HG02610 (cell line): ENCODE results near the gene ASPG.

Experiments used
- ATAC-seq: cut with Tn5 transposase; IDR thresholded peaks from one replicate; pipeline ENCODE4 v1.9.1; 2021; ENCODE audit warnings: mild to moderate bottlenecking, moderate library complexity; ENCODE audit not compliant: unreplicated experiment

The ASPG gene

DNA sequence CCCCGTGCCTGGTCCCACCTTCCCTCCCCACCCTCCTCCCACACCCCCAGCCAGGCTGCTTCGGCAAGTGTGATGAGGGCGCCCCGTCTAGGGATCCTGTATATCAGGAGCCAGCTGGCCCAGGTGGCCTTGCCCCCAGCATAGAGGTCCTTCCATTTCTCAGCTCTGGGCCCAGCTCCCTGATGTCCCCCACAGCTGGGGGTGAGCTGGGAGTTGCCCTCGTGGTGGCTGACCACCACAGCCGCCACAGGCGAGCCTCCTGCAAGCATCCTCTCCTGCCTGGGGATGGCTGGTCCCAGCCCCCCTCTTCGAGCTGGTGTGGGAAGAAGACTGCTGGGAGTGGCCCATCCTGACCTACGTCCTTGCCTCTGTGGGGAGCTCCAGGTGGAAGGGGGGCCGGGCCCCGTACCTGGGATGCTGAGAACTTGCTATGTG, 7.4 kb downstream of the ASPG start:
- ATAC-seq = no peak

DNA sequence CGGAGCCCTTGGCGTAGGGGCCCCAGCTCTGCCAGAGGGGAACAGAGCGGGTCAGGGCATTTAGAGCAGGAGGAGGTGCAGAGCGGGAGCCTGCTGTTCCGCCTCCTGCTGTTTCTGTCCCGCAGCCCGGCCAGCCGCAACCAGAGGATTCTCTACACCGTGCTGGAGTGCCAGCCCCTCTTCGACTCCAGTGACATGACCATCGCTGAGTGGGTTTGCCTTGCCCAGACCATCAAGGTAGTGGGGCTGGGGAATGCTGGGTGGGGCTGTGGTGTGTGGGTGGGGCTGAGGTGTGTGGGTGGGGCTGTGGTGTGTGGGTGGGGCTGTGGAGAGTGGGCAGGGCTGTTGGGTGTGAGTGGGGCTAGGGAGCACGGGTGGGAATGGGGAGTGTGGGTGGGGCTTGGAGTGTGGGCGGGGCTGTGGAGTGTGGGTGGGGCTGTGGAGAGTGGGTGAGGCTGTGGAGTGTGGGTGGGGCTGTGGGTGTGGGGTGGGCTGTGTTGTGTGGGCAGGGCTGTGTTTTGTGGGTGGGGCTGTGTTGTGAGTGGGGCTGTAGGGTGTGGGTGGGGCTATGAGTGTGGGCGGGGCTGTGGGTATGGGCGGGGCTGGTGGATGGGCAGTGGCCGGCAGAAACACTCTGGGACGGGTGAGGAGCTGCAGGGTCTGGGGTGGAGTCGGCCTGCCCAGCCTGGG, 8.0 kb downstream of the ASPG start:
- ATAC-seq = no peak

DNA sequence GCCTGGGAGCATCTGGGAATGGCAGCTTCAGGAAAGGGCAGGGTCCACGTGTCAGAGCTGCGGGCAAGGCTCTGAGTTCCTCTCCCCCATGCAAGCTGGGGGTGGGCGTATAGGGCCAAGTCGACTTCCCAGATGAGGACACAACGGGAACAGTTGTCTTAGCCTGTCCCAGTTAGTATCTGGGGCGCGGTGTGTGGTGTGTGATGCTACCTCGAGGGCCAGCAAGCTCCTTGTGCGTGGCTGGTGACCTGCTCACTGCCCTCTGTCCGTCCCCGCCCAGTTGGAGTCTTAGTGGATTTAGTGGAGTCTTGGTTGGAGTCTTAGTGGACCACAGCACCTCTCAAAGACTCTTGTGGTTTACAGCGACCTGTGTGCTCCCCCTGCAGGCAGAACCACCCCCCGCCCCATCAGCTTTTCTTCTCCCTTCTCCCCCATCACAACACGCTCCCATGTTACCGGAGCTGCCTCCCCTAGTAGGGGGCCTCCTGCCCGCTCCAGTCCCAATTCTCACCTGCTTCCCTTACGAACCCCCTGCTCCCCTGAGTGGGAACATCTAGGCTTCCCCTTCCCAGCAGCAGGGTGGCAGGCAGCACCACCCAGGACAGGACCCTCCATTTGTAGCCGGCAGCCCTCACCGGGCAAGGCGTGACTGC, 8.7 kb downstream of the ASPG start:
- ATAC-seq = no peak

DNA sequence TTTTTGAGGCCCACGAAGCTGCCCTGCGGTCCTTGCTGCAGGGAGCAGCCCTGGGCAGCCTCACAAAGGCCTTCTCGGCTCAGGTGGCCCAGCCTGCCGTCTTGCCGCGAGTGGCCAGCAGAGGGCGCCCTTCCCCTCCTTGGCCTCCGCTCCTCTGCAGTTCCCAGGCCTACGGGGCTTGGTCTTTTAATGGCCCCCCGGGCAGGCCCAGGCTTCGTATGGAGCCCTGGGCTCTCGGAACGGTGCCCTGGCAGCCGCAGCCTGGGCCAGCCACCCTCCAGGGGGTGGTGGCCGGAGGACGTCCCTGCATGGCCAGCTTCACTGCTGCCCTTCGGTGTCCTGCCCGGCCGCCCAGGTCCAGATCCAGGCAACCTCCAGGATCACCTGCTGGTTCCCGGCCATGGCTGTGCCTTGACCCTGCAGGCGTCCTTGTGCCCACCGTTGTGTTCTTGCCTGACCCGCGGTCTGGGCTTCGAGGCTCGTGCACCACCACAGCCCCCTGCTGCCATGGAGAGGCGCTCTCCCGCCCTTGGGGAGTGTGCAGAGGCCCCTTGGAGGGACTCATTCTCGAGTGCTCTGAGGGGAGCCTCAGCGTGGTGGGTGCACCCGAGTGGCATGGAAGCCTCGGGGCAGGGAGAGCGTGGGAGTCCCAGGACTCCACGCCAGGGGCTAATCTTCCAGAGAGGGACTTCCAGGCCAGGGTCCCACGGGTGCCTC, 9.4 kb downstream of the ASPG start:
- no peak for ATAC-seq

GRCh38 chr14:104095426-104096310, 10.2 kb downstream of the ASPG start:
- ATAC-seq = no peak

DNA sequence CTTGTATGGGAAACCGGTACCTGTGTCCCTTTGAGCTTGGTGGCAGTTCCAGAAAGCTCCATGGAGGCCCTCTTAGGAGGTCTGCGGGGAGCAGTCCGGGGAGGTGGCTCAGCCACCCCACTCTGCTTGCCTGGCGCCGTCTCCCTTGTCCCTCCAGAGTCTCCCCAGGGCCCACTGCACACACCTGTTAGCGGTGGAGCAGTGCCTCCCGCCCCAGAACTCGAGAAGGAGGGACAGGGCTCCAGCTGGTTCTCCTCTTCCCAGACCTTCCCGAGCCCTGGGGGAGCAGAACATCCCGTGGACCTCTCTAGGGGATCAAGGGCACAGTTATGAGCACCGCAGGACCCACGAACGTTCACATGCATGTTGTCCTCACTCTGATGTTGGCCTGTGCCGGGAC, 10.8 kb downstream of the ASPG start:
- ATAC-seq = no peak

- ATAC-seq = no peak
Measured at GRCh38 chr14:104096751-104097700, 11.5 kb downstream of the ASPG start.

DNA sequence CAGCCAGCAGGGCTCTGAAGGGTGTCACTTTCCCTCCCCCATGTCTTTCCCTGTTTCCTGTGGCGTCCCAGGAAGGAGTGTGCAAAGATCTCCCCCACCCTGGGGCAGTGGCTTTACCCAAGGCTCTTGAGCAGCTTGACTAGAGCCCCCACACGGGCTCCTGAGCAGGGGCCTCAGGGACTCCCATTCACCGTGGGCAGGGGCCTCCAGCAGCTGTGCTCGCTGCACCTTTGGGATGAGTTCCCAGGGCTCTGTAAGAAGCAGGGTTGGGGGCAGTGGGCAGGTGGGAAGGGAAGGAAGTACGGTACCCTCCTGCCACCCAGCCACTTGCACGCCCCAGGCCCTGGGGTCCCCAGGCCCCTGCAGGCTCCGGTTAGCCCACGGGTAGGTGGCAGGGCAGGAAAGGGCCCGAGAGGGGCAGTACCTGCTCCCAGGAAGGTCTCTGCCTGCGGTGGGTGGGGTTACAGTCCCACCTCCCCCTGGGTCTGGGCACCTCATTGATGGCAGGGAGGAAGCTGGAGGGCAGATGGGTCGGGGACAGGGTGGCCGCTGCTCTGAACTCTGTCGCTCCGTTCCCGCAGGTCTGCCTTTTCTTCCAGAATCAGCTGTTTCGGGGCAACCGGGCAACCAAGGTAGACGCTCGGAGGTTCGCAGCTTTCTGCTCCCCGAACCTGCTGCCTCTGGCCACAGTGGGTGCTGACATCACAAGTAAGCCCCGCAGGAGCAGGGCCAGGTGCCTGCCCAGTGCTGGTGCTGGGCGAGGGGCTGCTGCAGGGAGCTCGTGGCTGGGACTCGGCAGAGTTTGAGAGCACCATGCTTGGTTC, 13.0 kb downstream of the ASPG start:
- ATAC-seq = no peak

- no peak for ATAC-seq
Measured at GRCh38 chr14:104099096-104100041, 13.9 kb downstream of the ASPG start.

DNA sequence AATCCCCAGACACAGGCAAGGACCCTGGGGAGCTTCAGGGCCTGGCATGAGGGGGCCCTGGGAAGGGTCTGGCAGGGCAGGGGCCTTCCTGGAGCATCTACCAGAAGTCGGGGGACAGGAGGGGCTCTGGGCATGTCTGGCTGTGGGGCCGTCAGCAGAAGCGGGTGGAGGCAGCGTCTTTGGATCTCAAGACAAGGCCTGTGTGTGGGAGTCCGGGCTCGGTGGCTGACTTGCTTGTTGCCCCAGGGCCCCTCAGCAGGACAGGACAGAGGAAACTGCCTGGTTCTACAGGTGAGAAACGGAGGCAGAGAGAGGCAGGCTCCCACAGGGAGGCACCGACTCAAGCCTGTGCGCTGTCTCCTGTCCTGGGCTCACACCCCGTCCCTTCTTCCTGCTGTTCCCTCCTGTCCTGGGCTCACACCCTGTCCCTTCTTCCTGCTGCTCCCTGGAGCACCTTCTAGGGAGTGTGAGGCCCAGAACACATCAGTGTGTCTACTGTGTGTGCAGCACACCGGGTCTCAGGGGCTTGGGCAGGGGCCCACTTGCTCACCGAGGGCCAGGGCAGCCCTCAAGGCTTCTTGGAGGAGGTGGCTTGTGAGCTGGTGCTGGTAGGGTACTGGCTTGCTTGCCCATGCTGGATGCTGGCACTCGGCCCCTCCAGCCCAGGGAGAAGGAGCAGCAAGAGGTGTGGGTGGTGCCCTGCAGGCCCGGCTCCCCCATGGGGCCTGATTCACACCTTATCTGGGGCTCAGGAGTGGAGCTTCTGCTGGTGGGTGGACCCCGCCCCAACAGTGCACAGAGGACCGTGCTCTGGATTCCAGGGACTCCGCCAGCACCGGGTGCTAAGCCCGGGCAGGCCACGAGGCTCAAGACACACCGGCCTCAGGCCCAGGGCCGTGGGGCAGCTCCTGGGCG, 14.9 kb downstream of the ASPG start:
- no peak for ATAC-seq

- no peak for ATAC-seq
Measured at GRCh38 chr14:104101086-104101621, 15.7 kb downstream of the ASPG start.

DNA sequence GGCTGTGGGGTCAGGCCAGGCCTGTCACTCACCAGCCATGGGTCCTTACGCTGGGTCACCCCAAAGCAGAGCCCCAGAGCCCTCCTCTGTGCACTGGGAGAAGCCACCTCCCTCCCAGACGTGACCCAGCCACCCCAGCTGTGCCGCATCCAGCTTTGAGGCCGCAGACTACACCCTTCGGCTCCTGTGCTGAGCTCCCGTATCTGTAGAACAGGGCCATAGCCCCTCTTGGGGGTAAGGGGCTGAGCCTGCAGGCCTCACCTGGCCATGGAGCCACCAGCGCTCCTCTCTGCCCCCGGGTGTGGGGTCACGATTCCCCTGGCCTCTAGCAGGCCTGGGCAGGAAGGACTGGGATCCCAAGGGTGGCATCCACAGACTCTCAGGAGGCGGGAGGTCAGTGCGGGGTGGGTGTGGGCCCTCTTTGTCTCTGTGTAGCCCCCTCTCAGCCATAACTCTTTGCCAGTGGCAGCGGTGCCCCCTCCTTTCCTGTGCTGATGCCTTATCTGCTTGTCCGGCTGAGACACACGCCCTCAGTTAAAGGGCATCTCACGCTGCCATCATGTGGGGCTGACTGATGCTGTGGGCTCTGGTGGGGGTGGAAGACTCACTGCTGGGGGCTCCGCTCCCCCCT, 16.3 kb downstream of the ASPG start:
- no peak for ATAC-seq

DNA sequence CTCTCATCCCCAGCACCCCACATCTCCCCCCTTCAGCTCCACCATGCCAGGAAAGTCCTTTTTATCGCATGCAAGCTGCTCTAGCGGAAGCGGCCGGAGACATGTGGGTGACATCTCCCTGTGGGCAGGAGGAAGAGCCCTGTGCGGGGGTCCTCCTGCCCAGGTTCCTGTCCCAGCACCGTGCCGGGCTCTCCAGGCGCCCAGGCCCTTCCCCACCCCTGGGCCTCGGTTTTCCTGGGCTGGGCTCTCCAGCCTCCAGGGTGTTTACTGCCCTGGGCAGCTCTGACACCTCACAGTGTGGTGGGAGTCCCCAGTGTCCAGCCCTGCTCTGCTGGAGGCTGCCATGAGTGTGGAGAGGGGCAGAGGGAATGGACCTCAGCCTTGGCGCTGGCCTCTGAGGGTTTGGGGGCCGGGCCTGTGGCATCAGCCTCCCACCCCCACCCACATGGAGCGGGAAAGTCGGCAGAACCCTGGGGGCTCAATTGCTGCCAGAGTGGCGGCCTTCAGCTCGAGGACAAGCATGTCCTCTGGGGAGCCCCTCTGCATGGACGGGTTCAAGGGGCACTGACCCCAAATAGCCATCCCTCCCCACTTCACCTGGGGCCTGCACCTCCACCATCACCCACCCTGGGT, 16.9 kb downstream of the ASPG start:
- ATAC-seq = no peak

DNA sequence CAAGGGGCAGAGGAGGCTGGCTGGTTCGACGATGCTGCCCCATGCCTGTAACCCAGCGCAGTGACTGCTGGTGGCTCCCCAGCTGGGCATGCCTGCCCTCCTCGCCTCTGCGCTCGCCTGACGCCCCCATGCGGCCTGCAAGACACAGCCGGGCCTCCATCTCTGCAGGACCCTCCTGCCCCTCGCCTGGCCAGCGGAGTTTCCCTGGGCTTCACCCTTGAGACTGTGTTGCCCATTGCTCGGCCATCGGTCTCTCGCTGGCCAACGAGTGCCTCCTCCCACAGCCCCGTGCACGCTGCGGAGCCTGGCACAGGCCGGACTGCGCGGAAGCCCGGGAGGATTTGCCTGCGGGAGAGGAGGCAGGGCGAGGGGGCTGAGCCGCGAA, 17.6 kb downstream of the ASPG start:
- ATAC-seq = no peak

DNA sequence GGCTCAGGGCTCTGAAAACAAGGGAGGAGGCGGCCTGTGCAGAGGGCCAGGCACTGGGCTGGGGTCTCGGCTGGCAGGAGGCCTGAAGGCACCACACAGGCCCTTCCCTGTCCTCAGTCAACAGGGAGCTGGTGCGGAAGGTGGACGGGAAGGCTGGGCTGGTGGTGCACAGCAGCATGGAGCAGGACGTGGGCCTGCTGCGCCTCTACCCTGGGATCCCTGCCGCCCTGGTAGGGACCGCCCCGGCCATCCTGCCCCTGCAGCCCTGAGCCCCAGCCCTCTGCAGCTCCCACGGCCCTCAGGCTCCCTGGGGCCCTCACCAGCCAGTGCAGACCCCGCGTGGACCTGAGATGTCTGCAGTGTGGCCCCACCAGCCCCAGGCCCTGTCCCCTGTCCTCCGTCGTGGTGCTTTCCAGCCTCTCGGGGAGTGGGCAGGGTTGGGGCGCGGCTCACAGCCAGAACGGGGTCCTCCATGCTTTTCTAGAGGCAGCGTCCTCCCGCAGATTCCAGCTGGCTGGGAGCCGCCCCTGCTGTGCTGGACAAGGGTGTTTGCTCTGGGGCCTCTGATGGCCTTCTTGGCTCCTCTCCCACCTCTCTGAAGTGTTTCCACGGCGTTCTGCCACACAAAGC, 18.1 kb downstream of the ASPG start:
- no peak for ATAC-seq
